ENCODE measurements around the gene SNX25.

DNA sequence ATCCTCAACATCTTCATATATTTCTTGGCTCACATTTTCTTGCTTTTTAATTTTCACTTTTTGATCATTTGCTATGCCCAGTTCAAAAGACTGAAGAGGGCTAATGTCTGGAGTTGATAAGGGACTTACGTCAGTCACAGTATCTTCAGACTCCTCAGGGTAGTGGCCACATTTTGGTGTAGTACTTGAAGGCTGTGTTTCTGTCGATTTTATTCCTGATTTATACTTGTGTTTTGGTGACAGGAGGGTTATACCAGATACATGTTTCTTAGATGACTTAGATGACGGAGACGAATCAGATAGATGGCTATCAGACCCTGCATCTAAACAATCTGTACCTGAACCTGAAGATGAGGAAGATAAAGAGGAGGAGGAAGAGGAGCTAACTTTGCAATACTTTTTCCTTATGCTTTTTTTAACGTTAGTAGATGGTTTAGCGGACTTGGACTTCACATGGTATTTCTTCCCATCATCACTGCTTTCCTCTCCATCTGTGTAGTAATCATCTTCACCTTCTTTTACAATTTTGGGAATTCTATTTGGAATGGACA lies 19.0 kb upstream of the SNX25 start:
- no peak for TF ChIP-seq POLR2AphosphoS5 (IDR thresholded peaks at IDR 0.05)
- TF ChIP-seq, protein P1, sequence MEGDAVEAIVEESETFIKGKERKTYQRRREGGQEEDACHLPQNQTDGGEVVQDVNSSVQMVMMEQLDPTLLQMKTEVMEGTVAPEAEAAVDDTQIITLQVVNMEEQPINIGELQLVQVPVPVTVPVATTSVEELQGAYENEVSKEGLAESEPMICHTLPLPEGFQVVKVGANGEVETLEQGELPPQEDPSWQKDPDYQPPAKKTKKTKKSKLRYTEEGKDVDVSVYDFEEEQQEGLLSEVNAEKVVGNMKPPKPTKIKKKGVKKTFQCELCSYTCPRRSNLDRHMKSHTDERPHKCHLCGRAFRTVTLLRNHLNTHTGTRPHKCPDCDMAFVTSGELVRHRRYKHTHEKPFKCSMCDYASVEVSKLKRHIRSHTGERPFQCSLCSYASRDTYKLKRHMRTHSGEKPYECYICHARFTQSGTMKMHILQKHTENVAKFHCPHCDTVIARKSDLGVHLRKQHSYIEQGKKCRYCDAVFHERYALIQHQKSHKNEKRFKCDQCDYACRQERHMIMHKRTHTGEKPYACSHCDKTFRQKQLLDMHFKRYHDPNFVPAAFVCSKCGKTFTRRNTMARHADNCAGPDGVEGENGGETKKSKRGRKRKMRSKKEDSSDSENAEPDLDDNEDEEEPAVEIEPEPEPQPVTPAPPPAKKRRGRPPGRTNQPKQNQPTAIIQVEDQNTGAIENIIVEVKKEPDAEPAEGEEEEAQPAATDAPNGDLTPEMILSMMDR (IDR thresholded peaks at IDR 0.05) = no peak
- TF ChIP-seq EP300 (IDR thresholded peaks at IDR 0.05) = no peak
- TF ChIP-seq POLR2A (IDR thresholded peaks at IDR 0.05) = no peak
